ENCODE measurements around the gene CCNA2. TPM values are rescaled to one million over a fixed set of nuclear protein-coding genes. Genes with fewer than 3 reads are reported as not detected.

The CCNA2 gene
- total RNA-seq, 2 donors from 2014 or later = 3.5 to 4.1 TPM

GRCh38 chr4:121776610-121777401 lies 46.9 kb downstream of the CCNA2 start:
- intact Hi-C loops (cut with DNase I) = no loop called here
- no peak for TF ChIP-seq POLR2AphosphoS5 (IDR thresholded peaks at IDR 0.05)
- TF ChIP-seq POLR2A (IDR thresholded peaks at IDR 0.05) = no peak
- no peak for TF ChIP-seq CTCF (IDR thresholded peaks at IDR 0.05)
- H3K4me1 ChIP-seq (replicated peaks) = no peaks in the 10 kb centered on the region
- no peaks in the 10 kb centered on the region for H3K27me3 ChIP-seq (replicated peaks; ENCODE audit: insufficient read depth)
- no peaks in the 10 kb centered on the region for H3K36me3 ChIP-seq
- H3K9me3 ChIP-seq = no peaks in the 10 kb centered on the region
- WGBS = 79% methylated on average over 6 of the region's 6 CpGs
- H3K4me3 ChIP-seq = no peak overlapping the region
- H3K27ac ChIP-seq = no peak overlapping the region
- no peak for DNase-seq (ENCODE audit: low spot score)

- Histone ChIP-seq H3K36me3 (no peaks in the 10 kb centered on the region), H3K9me3 (no peaks in the 10 kb centered on the region), H3K27me3 (replicated peaks; ENCODE audit: insufficient read depth) (peaks cover 3% of the 10 kb centered on the region), H3K27ac (no peak overlapping the region), H3K4me3 (no peak overlapping the region), H3K4me1 (replicated peaks) (no peaks in the 10 kb centered on the region)
- intact Hi-C loops (cut with DNase I) = no loop called here
- DNase-seq (ENCODE audit: low spot score) = no peak
- WGBS = 93% methylated on average over 1 of the region's 1 CpG
- no peak for TF ChIP-seq POLR2AphosphoS5 (IDR thresholded peaks at IDR 0.05)
- TF ChIP-seq POLR2A (IDR thresholded peaks at IDR 0.05) = no peak
- no peak for TF ChIP-seq CTCF (IDR thresholded peaks at IDR 0.05)
Observed at GRCh38 chr4:121773883-121774282, 49.8 kb downstream of the CCNA2 start.

- Histone ChIP-seq H3K36me3 (no peaks in the 10 kb centered on the region), H3K4me1 (replicated peaks) (no peaks in the 10 kb centered on the region), H3K4me3 (no peak overlapping the region), H3K27me3 (replicated peaks; ENCODE audit: insufficient read depth) (peaks cover 3% of the 10 kb centered on the region), H3K9me3 (no peaks in the 10 kb centered on the region), H3K27ac (no peak overlapping the region)
- 97% methylated on average over 1 of the region's 1 CpG for WGBS
- intact Hi-C loops (cut with DNase I) = no loop called here
- TF ChIP-seq POLR2A (IDR thresholded peaks at IDR 0.05) = no peak
- no peak for TF ChIP-seq POLR2AphosphoS5 (IDR thresholded peaks at IDR 0.05)
- no peak for TF ChIP-seq CTCF (IDR thresholded peaks at IDR 0.05)
- no peak for DNase-seq (ENCODE audit: low spot score)
Observed at GRCh38 chr4:121771869-121772268, 51.8 kb downstream of the CCNA2 start.

- WGBS = 91% methylated on average over 2 of the region's 2 CpGs
- intact Hi-C loops (cut with DNase I) = no loop called here
- DNase-seq (ENCODE audit: low spot score) = no peak
Observed at GRCh38 chr4:121769341-121769740, 54.3 kb downstream of the CCNA2 start.

More at GRCh38 chr4:121769341-121769740, 54.3 kb downstream of the CCNA2 start:
- H3K27me3 ChIP-seq (replicated peaks; ENCODE audit: insufficient read depth) = peaks cover 11% of the 10 kb centered on the region
- H3K36me3 ChIP-seq = no peaks in the 10 kb centered on the region
- H3K27ac ChIP-seq = no peak overlapping the region
- TF ChIP-seq POLR2A (IDR thresholded peaks at IDR 0.05) = no peak
- no peak for TF ChIP-seq POLR2AphosphoS5 (IDR thresholded peaks at IDR 0.05)
- no peak for TF ChIP-seq CTCF (IDR thresholded peaks at IDR 0.05)
- no peak overlapping the region for H3K4me3 ChIP-seq
- no peaks in the 10 kb centered on the region for H3K9me3 ChIP-seq
- H3K4me1 ChIP-seq (replicated peaks) = peaks cover 2% of the 10 kb centered on the region

Measured in prostate gland (tissue), 2 donors.